OCI-LY7 (cell line): ENCODE measurements around the gene LRRC34.

Source experiments
- CTCF ChIP-seq: fragments of 200-600 bp; sonication (generic); conservative IDR thresholded peaks from 2 replicates; pipeline ENCODE4 v1.5.1; 2014; ENCODE audit warnings: mild to moderate bottlenecking, antibody characterized with exemption, low read length, moderate library complexity, mixed read lengths
- EZH2phosphoT487 ChIP-seq: fragments of 200-600 bp; sonication (generic); IDR thresholded peaks from 2 replicates; pipeline ENCODE4 v1.6.1; 2018; ENCODE audit warnings: low read depth, borderline replicate concordance, mild to moderate bottlenecking, mixed run types, antibody characterized with exemption, low read length, moderate library complexity, mixed read lengths

- no peak for TF ChIP-seq CTCF
- TF ChIP-seq EZH2phosphoT487, result no peak
Measured at GRCh38 chr3:169846458-169847193, 33.9 kb upstream of the LRRC34 start.
